Measurements from ENCODE around the gene CACNA1B. TPM values are rescaled to one million over a fixed set of nuclear protein-coding genes. Genes with fewer than 3 reads are reported as not detected.
A peak's percentile ranks its signal among the peaks of the same experiment; 100 is the strongest.

CACNA1B gene
- total RNA-seq, 1 experiment from 2014 or later: 7.8 TPM

- Histone ChIP-seq H2BK5ac (ENCODE audit: insufficient read length, low read length) (no peak overlapping the region), H3K9ac (ENCODE audit: extremely low read depth, insufficient read length, low read length) (no peak overlapping the region), H3K4me1 (ENCODE audit: insufficient read depth, low read length) (no peaks in the 10 kb centered on the region), H3K27me3 (ENCODE audit: insufficient read depth, low read length) (no peaks in the 10 kb centered on the region), H3K79me2 (ENCODE audit: insufficient read depth, low read length) (no peaks in the 10 kb centered on the region), H4K91ac (ENCODE audit: insufficient read length, low read depth, low read length) (no peak overlapping the region), H3K4ac (ENCODE audit: low read depth, low read length) (no peak overlapping the region), H3T11ph (ENCODE audit: low read length) (no peak overlapping the region), H4K20me1 (ENCODE audit: control insufficient read depth, insufficient read depth, insufficient read length) (no peaks in the 10 kb centered on the region), H3K27ac (ENCODE audit: insufficient read length, low read depth, low read length) (no peak overlapping the region), H3K18ac (ENCODE audit: insufficient read length, low read depth, low read length) (no peak overlapping the region), H4K5ac (ENCODE audit: insufficient read length, low read depth, low read length) (no peak overlapping the region), H2BK15ac (ENCODE audit: low read depth, low read length) (no peak overlapping the region), H3K14ac (ENCODE audit: insufficient read depth, low read length) (no peak overlapping the region; the same call in 1 of the 2 replicates), H3K23ac (ENCODE audit: insufficient read length, low read depth, low read length) (no peak overlapping the region), H3K4me2 (ENCODE audit: insufficient read depth, insufficient read length, low read length) (no peak overlapping the region), H3K23me2 (ENCODE audit: insufficient read length, low read depth, low read length, poor library complexity, severe bottlenecking) (no peaks in the 10 kb centered on the region), H4K8ac (replicated peaks; ENCODE audit: insufficient read length, low read depth, low read length) (no peak overlapping the region), H3K9me3 (ENCODE audit: control insufficient read depth, low read depth, low read length) (no peaks in the 10 kb centered on the region), H2AFZ (ENCODE audit: low read length) (no peak overlapping the region), H2BK12ac (ENCODE audit: insufficient read length, low read depth, low read length) (no peak overlapping the region), H2BK20ac (ENCODE audit: low read depth, low read length, poor library complexity, severe bottlenecking) (no peak overlapping the region), H3K79me1 (ENCODE audit: insufficient read depth, low read depth, low read length, poor library complexity, severe bottlenecking) (no peaks in the 10 kb centered on the region), H2AK5ac (ENCODE audit: insufficient read length, low read length) (no peak overlapping the region), H2BK120ac (ENCODE audit: low read depth, low read length, poor library complexity, severe bottlenecking) (no peak overlapping the region), H3K56ac (ENCODE audit: insufficient read length, low read depth, low read length) (no peak overlapping the region)
- Mint-ChIP-seq H3K9me3 (no peaks in the 10 kb centered on the region; a peak in 2 of 5 replicates), H3K4me3 (no peak overlapping the region), H3K36me3 (ENCODE audit: insufficient read depth in 1 of 3, low read depth in 3 of 3) (peaks cover 0 to 4% (median 3%) of the 10 kb centered on the region in 3 experiments; a peak in 4 of 7 replicates), H3K4me1 (peaks cover 0 to 7% of the 10 kb centered on the region in 2 experiments; a peak in 2 of 4 replicates), H3K27me3 (ENCODE audit: low read depth) (no peaks in the 10 kb centered on the region; the same call in 1 of the 2 replicates), H3K27ac (peak overlapping the region in 1 of 3 experiments; percentile 53; a peak in 2 of 7 replicates)
- no peak for DNase-seq
- no CpG with 5 or more reads among the region's 4 CpGs for WGBS (ENCODE audit: extremely low coverage, insufficient read length, low lambda C conversion rate)
- TF ChIP-seq CTCF (conservative IDR thresholded peaks at IDR 0.05): no peak
Measured at GRCh38 chr9:138011951-138012500, 134.4 kb downstream of the CACNA1B start.
